Measurements from ENCODE around the gene SLC30A2. TPM values are rescaled to one million over a fixed set of nuclear protein-coding genes. Genes with fewer than 3 reads are reported as not detected.

Gene SLC30A2
- polyA plus RNA-seq, 1 donor from 2014 or later, result 0.46 TPM

DNA sequence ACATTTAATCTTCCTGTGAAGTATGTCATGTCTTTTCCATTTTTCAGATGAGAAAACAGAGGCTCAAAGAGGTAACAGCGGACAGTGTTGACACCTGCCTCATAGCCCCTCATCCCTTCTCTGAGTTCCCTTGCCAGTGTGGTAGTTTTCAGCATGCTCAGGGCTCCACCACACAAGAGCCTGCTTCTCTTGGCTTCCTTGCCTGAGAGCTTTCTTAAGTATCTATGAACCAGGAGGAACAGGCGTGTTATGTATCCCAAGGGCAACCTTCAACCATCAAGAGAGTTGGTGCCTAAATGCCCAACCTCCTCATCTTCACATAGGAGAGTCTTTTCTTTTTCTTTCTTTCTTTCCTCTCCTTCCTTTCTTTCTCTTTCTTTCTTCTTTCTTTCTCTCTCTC lies 42.2 kb downstream of the SLC30A2 start:
- Histone ChIP-seq H3K79me2 (replicated peaks; ENCODE audit: insufficient read depth, low read length) (no peaks in the 10 kb centered on the region), H3K36me3 (ENCODE audit: insufficient read depth, low read length) (no peaks in the 10 kb centered on the region), H3K4me3 (ENCODE audit: low read length) (no peak overlapping the region), H3K27ac (ENCODE audit: low read length) (no peak overlapping the region), H3K9me2 (ENCODE audit: insufficient read depth, low read length) (no peaks in the 10 kb centered on the region), H3K4me2 (ENCODE audit: low read length) (no peak overlapping the region), H3K9ac (ENCODE audit: low read length) (no peak overlapping the region), H3K27me3 (ENCODE audit: insufficient read depth, low read depth, low read length) (no peaks in the 10 kb centered on the region), H4K20me1 (ENCODE audit: insufficient read depth) (no peaks in the 10 kb centered on the region), H3K9me3 (ENCODE audit: low read length) (no peaks in the 10 kb centered on the region), H2AFZ (ENCODE audit: low read depth, low read length) (no peak overlapping the region), H3F3A (ENCODE audit: insufficient read depth, low read length, poor library complexity, severe bottlenecking) (no peaks in the 10 kb centered on the region)
- no peak for TF ChIP-seq TAF1 (IDR thresholded peaks at IDR 0.05; ENCODE audit: low read depth)
- TF ChIP-seq, protein P1, sequence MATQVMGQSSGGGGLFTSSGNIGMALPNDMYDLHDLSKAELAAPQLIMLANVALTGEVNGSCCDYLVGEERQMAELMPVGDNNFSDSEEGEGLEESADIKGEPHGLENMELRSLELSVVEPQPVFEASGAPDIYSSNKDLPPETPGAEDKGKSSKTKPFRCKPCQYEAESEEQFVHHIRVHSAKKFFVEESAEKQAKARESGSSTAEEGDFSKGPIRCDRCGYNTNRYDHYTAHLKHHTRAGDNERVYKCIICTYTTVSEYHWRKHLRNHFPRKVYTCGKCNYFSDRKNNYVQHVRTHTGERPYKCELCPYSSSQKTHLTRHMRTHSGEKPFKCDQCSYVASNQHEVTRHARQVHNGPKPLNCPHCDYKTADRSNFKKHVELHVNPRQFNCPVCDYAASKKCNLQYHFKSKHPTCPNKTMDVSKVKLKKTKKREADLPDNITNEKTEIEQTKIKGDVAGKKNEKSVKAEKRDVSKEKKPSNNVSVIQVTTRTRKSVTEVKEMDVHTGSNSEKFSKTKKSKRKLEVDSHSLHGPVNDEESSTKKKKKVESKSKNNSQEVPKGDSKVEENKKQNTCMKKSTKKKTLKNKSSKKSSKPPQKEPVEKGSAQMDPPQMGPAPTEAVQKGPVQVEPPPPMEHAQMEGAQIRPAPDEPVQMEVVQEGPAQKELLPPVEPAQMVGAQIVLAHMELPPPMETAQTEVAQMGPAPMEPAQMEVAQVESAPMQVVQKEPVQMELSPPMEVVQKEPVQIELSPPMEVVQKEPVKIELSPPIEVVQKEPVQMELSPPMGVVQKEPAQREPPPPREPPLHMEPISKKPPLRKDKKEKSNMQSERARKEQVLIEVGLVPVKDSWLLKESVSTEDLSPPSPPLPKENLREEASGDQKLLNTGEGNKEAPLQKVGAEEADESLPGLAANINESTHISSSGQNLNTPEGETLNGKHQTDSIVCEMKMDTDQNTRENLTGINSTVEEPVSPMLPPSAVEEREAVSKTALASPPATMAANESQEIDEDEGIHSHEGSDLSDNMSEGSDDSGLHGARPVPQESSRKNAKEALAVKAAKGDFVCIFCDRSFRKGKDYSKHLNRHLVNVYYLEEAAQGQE (IDR thresholded peaks at IDR 0.05; ENCODE audit: borderline replicate concordance), result no peak
- no peak for TF ChIP-seq EZH2 (IDR thresholded peaks at IDR 0.05; ENCODE audit: borderline replicate concordance, insufficient read depth, low read length, poor library complexity, severe bottlenecking)
- no peak for TF ChIP-seq POLR2AphosphoS5 (IDR thresholded peaks at IDR 0.05)
- TF ChIP-seq, protein P2, sequence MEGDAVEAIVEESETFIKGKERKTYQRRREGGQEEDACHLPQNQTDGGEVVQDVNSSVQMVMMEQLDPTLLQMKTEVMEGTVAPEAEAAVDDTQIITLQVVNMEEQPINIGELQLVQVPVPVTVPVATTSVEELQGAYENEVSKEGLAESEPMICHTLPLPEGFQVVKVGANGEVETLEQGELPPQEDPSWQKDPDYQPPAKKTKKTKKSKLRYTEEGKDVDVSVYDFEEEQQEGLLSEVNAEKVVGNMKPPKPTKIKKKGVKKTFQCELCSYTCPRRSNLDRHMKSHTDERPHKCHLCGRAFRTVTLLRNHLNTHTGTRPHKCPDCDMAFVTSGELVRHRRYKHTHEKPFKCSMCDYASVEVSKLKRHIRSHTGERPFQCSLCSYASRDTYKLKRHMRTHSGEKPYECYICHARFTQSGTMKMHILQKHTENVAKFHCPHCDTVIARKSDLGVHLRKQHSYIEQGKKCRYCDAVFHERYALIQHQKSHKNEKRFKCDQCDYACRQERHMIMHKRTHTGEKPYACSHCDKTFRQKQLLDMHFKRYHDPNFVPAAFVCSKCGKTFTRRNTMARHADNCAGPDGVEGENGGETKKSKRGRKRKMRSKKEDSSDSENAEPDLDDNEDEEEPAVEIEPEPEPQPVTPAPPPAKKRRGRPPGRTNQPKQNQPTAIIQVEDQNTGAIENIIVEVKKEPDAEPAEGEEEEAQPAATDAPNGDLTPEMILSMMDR (IDR thresholded peaks at IDR 0.05; ENCODE audit: poor library complexity, severe bottlenecking), result no peak
- TF ChIP-seq MXI1 (conservative IDR thresholded peaks at IDR 0.05; ENCODE audit: poor library complexity, severe bottlenecking), result no peak
- TF ChIP-seq EP300 (conservative IDR thresholded peaks at IDR 0.05; ENCODE audit: poor library complexity, severe bottlenecking), result no peak
- TF ChIP-seq RAD21 (conservative IDR thresholded peaks at IDR 0.05), result no peak

- Histone ChIP-seq H3K27me3 (ENCODE audit: insufficient read depth, low read depth, low read length) (no peaks in the 10 kb centered on the region), H3K9me3 (ENCODE audit: low read length) (no peaks in the 10 kb centered on the region), H4K20me1 (ENCODE audit: insufficient read depth) (no peaks in the 10 kb centered on the region), H3K9ac (ENCODE audit: low read length) (no peak overlapping the region), H3F3A (ENCODE audit: insufficient read depth, low read length, poor library complexity, severe bottlenecking) (no peaks in the 10 kb centered on the region), H3K4me3 (ENCODE audit: low read length) (no peak overlapping the region), H2AFZ (ENCODE audit: low read depth, low read length) (no peak overlapping the region), H3K36me3 (ENCODE audit: insufficient read depth, low read length) (no peaks in the 10 kb centered on the region), H3K9me2 (ENCODE audit: insufficient read depth, low read length) (no peaks in the 10 kb centered on the region), H3K4me2 (ENCODE audit: low read length) (no peak overlapping the region), H3K79me2 (replicated peaks; ENCODE audit: insufficient read depth, low read length) (no peaks in the 10 kb centered on the region), H3K27ac (ENCODE audit: low read length) (no peak overlapping the region)
- TF ChIP-seq SMC3 (conservative IDR thresholded peaks at IDR 0.05; ENCODE audit: poor library complexity) (no peak), EP300 (conservative IDR thresholded peaks at IDR 0.05; ENCODE audit: poor library complexity, severe bottlenecking) (no peak), RAD21 (conservative IDR thresholded peaks at IDR 0.05) (no peak), TAF1 (IDR thresholded peaks at IDR 0.05; ENCODE audit: low read depth) (no peak)
These were observed 42.7 kb downstream of the SLC30A2 start for GRCh38 chr1:26003262-26003661.
